NB4 (cell line): ENCODE measurements around the gene SHC1.

Experiments used
- DNase-seq: peaks from one replicate; pipeline ENCODE4 v3.0.0; 2010; ENCODE audit warnings: low read depth
- H3K4me3 ChIP-seq: one replicate; pipeline ENCODE4 v1.5.1; 2011; ENCODE audit warnings: mild to moderate bottlenecking, low read depth, low read length, moderate library complexity
- MYC ChIP-seq: IDR thresholded peaks from 2 replicates; pipeline ENCODE4 v1.6.1; 2011; ENCODE audit warnings: low read depth, low read length
- POLR2A ChIP-seq: IDR thresholded peaks from 2 replicates; pipeline ENCODE4 v1.6.1; 2011; ENCODE audit warnings: mild to moderate bottlenecking; ENCODE audit not compliant: insufficient read length; ENCODE audit errors: extremely low read depth
- TF ChIP-seq, protein P1 (sequence below): IDR thresholded peaks from one replicate; pipeline ENCODE4 v1.5.1; 2012; ENCODE audit warnings: low read depth, low read length
- TF ChIP-seq, protein P2 (sequence below): IDR thresholded peaks from 2 replicates; pipeline ENCODE4 v1.6.1; 2011; ENCODE audit warnings: low read depth, low read length

Gene SHC1

DNA sequence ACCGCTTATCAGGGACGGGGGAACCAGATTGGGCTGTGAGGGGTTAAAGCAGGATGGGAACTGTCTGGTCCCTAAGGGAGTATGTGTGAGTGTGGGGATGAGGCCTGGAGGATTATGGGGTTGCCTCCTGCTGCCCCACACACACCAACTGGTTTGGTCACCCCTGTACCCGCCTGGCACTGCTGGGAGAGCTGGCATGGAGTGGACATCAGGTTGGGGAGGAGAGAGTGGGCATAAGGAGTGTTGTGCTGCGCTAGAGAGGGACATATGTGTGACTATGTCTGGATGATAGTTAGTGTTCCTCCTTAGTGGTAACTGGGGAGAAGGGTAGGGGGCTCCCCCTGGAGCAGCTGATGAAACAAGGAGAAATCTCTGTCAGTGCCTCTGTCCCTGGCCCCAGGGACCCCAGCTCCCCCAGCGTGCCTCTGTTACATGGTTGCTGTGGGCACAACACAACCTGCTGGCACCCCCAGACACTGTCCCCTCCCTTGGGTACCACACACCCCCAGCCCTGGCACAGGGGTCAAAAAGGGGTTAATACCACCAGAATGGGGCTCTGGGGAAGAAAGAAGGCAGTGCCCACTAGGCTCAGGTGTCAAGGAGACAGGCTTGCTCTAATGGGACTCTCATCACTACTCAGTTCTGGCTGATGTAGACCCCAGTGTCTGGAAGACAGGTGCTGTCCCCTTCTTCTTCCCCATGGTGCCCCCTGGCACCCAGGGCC is 34.0 kb upstream of the SHC1 start:
- DNase-seq, result no peak
- peak overlapping the region; percentile 83 for H3K4me3 ChIP-seq
- TF ChIP-seq, protein P1, sequence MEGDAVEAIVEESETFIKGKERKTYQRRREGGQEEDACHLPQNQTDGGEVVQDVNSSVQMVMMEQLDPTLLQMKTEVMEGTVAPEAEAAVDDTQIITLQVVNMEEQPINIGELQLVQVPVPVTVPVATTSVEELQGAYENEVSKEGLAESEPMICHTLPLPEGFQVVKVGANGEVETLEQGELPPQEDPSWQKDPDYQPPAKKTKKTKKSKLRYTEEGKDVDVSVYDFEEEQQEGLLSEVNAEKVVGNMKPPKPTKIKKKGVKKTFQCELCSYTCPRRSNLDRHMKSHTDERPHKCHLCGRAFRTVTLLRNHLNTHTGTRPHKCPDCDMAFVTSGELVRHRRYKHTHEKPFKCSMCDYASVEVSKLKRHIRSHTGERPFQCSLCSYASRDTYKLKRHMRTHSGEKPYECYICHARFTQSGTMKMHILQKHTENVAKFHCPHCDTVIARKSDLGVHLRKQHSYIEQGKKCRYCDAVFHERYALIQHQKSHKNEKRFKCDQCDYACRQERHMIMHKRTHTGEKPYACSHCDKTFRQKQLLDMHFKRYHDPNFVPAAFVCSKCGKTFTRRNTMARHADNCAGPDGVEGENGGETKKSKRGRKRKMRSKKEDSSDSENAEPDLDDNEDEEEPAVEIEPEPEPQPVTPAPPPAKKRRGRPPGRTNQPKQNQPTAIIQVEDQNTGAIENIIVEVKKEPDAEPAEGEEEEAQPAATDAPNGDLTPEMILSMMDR, result no peak
- TF ChIP-seq, protein P2, sequence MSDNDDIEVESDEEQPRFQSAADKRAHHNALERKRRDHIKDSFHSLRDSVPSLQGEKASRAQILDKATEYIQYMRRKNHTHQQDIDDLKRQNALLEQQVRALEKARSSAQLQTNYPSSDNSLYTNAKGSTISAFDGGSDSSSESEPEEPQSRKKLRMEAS, result no peak
- TF ChIP-seq MYC (no peak), POLR2A (no peak)

GRCh38 chr1:155003766-155004351 is 33.3 kb upstream of the SHC1 start:
- TF ChIP-seq, protein P1, result no peak
- TF ChIP-seq, protein P2, result no peak; the same call in 1 of the 2 replicates
- TF ChIP-seq POLR2A, result no peak
- no peak for TF ChIP-seq MYC
- peak; percentile 80 for DNase-seq
- peak overlapping the region; percentile 83 for H3K4me3 ChIP-seq

DNA sequence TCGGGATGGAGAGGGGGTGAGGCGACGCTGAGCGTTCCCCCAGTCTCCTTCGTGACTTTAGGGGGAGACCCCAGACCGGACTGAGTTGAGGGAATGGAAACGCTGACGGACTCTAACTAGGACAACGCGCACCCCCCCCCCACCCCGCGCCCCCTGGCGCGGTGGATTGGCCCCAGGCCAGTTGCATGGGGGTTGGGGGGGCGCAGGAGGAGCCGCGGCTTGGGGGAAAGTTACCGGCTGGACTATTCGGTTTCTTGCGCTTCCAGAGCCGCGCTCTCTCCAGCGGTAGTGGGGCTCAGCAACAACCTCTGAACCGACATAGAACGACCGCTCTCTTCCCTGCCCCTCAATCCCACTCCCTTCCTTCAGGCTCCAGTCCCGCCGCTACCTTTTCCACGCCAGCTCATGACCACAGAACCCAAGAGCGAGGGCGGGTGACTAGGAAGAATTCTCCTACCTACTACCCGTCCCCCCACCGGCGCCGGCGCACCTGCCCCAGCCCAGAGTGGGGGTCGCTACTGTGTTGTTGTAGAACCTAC is 32.7 kb upstream of the SHC1 start:
- DNase-seq, result peak; percentile 61
- peak overlapping the region; percentile 83 for H3K4me3 ChIP-seq
- TF ChIP-seq, protein P1, result no peak
- TF ChIP-seq, protein P2, result no peak
- no peak for TF ChIP-seq POLR2A
- no peak for TF ChIP-seq MYC

GRCh38 chr1:155002464-155003226 is 32.1 kb upstream of the SHC1 start, which contains the start of gene ZBTB7B:
Gene ZBTB7B (plus strand): TSS chr1:155002802. CDS start chr1:155014661, 11,859 bp downstream.
- peak within 1 kb of the TSS; percentile 83 for H3K4me3 ChIP-seq
- DNase-seq, result peak; percentile 57
- TF ChIP-seq, protein P2, result no peak
- TF ChIP-seq POLR2A, result no peak
- no peak for TF ChIP-seq MYC
- TF ChIP-seq, protein P1, result no peak

DNA sequence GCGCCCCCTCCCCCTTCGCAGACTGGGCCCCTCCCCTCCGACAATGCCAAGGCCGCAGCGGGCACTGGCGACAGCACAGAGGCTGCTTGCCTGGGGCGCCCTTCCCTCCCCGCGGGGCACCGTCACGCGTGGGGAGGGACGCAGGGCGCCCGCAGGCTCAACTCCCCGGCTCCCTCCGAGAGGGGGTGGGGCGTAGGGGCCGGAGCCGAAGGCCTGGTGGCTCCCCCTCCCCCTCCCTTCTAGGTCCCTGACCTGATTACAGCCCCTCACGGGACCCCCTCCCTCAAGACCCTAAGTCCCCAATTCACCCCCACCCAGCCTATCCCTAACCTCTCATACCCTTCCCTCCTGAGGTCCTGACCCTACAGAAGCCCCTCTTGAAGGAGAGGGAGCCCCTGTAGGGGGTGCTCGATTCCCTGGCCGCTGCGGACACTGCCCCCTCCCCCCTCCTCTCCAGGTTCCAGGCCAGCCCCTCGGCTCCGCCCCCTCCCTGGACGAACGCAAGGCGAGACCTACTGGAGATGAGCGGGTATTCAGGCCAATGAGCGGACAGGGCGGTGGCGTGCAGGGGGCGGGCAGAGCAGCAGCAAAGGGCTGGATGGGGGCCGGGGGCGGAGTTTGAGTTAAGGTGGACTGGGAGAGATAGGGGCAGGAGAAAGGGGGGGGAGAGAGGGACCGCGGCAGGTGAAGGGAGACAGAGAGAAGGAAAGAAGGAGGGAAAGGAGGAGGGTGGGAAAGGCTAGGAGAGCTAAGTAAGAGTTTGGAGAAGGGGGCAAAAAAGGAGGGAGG is 31.3 kb upstream of the SHC1 start:
- peak; percentile 99 for DNase-seq
- peak overlapping the region; percentile 80 for H3K4me3 ChIP-seq
- no peak for TF ChIP-seq POLR2A
- TF ChIP-seq, protein P1, result peak; percentile 59
- no peak; the same call in 1 of the 2 replicates for TF ChIP-seq MYC
- TF ChIP-seq, protein P2, result no peak
